BLaER1 treated with 17β-estradiol and CSF1 and Interleukin-3, amounts not matched to agents 10 nM and 100 nM (cell line): ENCODE results near the gene PTPN23.
"Not testable (repeated sequence)": the region's sequence is repeated elsewhere in the genome, so short reads cannot be mapped to it uniquely, and the experiment has no call there.

Experiments used
- H3K27ac ChIP-seq, 11 experiments: shearing (Covaris generic); formaldehyde crosslinking; 2 replicates each; pipeline ENCODE4 v1.8.1; 2022
- H3K27me3 ChIP-seq, 11 experiments: shearing (Covaris generic); formaldehyde crosslinking; 2 replicates each; pipeline ENCODE4 v1.8.1; 2022
- H3K36me3 ChIP-seq, 11 experiments: shearing (Covaris generic); formaldehyde crosslinking; 2 replicates each; pipeline ENCODE4 v1.8.1; 2022
- H3K4me1 ChIP-seq, 10 experiments: shearing (Covaris generic); formaldehyde crosslinking; 2 replicates each; pipeline ENCODE4 v1.8.1; 2022
- H3K4me2 ChIP-seq, 11 experiments: shearing (Covaris generic); formaldehyde crosslinking; 2 replicates each; pipeline ENCODE4 v1.8.1; 2022
- H3K4me3 ChIP-seq, 10 experiments: shearing (Covaris generic); formaldehyde crosslinking; 2 replicates each; pipeline ENCODE4 v1.8.1; 2022
- H3K9ac ChIP-seq, 11 experiments: shearing (Covaris generic); formaldehyde crosslinking; 2 replicates each; pipeline ENCODE4 v1.8.1; 2022
- H3K9me3 ChIP-seq, 11 experiments: shearing (Covaris generic); formaldehyde crosslinking; replicated peaks in 1 of 11; 2 replicates each; pipeline ENCODE4 v1.8.1; 2022
- H4K20me1 ChIP-seq, 11 experiments: shearing (Covaris generic); formaldehyde crosslinking; 2 replicates each; pipeline ENCODE4 v1.8.1; 2022
- Cebpa-rat ChIP-seq, 11 experiments: shearing (Covaris generic); IDR thresholded peaks; 2 replicates each; pipeline ENCODE4 v1.8.1; 2022

Gene PTPN23

GRCh38 chr3:47347217-47347801 is 33.5 kb upstream of the PTPN23 start:
- Histone ChIP-seq H3K27me3 (no peaks in the 10 kb centered on the region), H4K20me1 (peaks cover 0 to 36% (median 0%) of the 10 kb centered on the region in 11 experiments; a peak in 6 of 22 replicates), H3K36me3 (peaks cover 32 to 37% (median 35%) of the 10 kb centered on the region in 11 experiments), H3K4me3 (peak overlapping the region in 7 of 10 experiments; percentile 2 to 41 (median 18); a peak in 7 of 20 replicates), H3K4me2 (peak overlapping the region; percentile 71 to 95 (median 85)), H3K9ac (peak overlapping the region in 9 of 11 experiments; percentile 7 to 54 (median 38); a peak in 12 of 22 replicates), H3K9me3 (no peaks in the 10 kb centered on the region), H3K27ac (peak overlapping the region; percentile 27 to 81 (median 69); a peak in 20 of 22 replicates), H3K4me1 (peaks cover 34 to 53% (median 48%) of the 10 kb centered on the region in 10 experiments)
- TF ChIP-seq Cebpa-rat (IDR thresholded peaks at IDR 0.05), result peak in 6 of 11 experiments; percentile 45 to 82 (median 58); a peak in 7 of 22 replicates

DNA sequence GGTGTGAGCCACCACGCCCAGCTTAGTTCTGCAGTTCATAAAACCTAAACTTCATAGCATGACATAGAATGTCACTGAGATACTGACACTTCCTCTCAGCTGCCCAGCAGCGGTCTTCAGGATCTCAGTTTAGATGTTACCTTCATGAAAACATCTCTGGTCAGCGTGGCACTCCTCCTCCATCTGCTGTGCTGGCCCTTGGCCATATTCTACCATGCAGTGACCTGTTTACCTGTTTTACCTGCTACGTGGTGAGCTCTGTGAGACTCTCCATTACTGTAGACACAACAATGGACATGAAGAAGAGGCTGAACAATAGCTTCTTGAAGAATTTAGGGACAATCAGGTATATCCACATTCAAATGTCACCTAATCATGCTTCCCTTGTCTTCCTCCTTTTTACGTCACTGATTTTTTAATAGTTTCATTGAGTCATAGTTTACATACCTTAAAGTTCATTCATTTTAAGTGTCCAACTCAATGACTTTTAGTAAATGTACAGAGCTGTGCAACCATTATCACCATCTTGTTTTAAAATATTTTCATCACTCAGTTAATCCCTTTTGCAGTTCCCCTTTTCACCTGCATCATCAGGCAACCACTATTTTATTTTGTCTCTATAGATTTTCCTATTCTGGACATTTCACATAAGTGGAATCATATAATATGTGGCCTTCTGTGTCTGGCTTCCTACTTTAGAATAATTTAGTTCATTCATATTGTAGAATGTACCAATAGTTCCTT is 32.2 kb upstream of the PTPN23 start:
- peak overlapping the region in 7 of 11 experiments; percentile 81 to 95 (median 91); a peak in 13 of 22 replicates for H3K4me2 ChIP-seq
- H3K36me3 ChIP-seq, result peaks cover 20 to 26% (median 22%) of the 10 kb centered on the region in 11 experiments
- peaks cover 34 to 53% (median 46%) of the 10 kb centered on the region in 10 experiments for H3K4me1 ChIP-seq
- peak overlapping the region in 3 of 11 experiments; percentile 70 to 81 (median 74); a peak in 5 of 22 replicates for H3K27ac ChIP-seq
- H3K27me3 ChIP-seq, result no peaks in the 10 kb centered on the region
- H3K9me3 ChIP-seq, result no peaks in the 10 kb centered on the region
- H3K4me3 ChIP-seq, result no peak overlapping the region
- peaks cover 0 to 31% (median 0%) of the 10 kb centered on the region in 11 experiments; a peak in 6 of 22 replicates for H4K20me1 ChIP-seq
- no peak overlapping the region for H3K9ac ChIP-seq
- no peak for TF ChIP-seq Cebpa-rat (IDR thresholded peaks at IDR 0.05)

DNA sequence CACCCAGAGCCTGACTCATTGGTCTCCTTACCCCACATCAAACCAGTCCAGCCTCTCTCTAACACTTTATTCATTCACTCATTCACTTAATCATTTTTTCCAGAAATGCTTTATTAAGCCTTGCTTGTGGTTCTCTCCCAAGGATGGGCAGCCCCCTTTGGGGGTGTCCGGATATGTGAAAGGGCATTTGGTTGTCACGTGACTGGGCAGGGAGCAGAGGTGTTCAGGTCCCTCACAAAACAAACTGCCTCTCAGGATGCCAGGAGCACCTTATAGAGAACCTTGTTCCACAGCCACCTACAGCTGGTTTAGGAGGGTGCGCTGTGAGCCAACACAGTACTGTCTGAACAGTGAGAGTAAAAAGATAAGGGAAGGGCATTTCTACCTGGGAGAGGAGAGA is 25.8 kb upstream of the PTPN23 start:
- Histone ChIP-seq H3K9ac (no peak overlapping the region), H3K4me3 (no peak overlapping the region), H3K27me3 (no peaks in the 10 kb centered on the region), H3K27ac (no peak overlapping the region), H3K4me1 (no peaks in the 10 kb centered on the region), H3K4me2 (no peak overlapping the region), H4K20me1 (no peaks in the 10 kb centered on the region), H3K9me3 (peaks cover 25 to 43% (median 34%) of the 10 kb centered on the region in 11 experiments), H3K36me3 (peaks cover 0 to 10% (median 5%) of the 10 kb centered on the region in 11 experiments; a peak in 6 of 22 replicates)
- TF ChIP-seq Cebpa-rat (IDR thresholded peaks at IDR 0.05), result no peak

GRCh38 chr3:47356201-47356600 is 24.6 kb upstream of the PTPN23 start:
- H3K27ac ChIP-seq, result no peak overlapping the region
- TF ChIP-seq Cebpa-rat (IDR thresholded peaks at IDR 0.05), result no peak
- peaks cover 37 to 54% (median 46%) of the 10 kb centered on the region in 11 experiments for H3K9me3 ChIP-seq

GRCh38 chr3:47359323-47359722 is 21.5 kb upstream of the PTPN23 start:
- Histone ChIP-seq H3K27ac (no peak overlapping the region), H3K9me3 (peaks cover 47 to 73% (median 59%) of the 10 kb centered on the region in 11 experiments), H3K36me3 (peaks cover 0 to 11% (median 5%) of the 10 kb centered on the region in 11 experiments; a peak in 6 of 22 replicates), H3K4me3 (peak overlapping the region in 2 of 10 experiments; percentile 0 to 14; a peak in 2 of 20 replicates), H3K27me3 (no peaks in the 10 kb centered on the region), H3K4me2 (no peak overlapping the region), H3K4me1 (peaks cover 15 to 18% (median 16%) of the 10 kb centered on the region in 10 experiments), H3K9ac (no peak overlapping the region), H4K20me1 (no peaks in the 10 kb centered on the region)
- no peak for TF ChIP-seq Cebpa-rat (IDR thresholded peaks at IDR 0.05)

More at GRCh38 chr3:47356201-47356600, 24.6 kb upstream of the PTPN23 start:
- H3K9ac ChIP-seq, result no peak overlapping the region
- no peaks in the 10 kb centered on the region for H3K27me3 ChIP-seq
- H3K4me3 ChIP-seq, result no peak overlapping the region
- H3K4me2 ChIP-seq, result no peak overlapping the region
- H4K20me1 ChIP-seq, result no peaks in the 10 kb centered on the region
- H3K36me3 ChIP-seq, result peaks cover 0 to 11% (median 5%) of the 10 kb centered on the region in 11 experiments; a peak in 6 of 22 replicates
- no peaks in the 10 kb centered on the region for H3K4me1 ChIP-seq

DNA sequence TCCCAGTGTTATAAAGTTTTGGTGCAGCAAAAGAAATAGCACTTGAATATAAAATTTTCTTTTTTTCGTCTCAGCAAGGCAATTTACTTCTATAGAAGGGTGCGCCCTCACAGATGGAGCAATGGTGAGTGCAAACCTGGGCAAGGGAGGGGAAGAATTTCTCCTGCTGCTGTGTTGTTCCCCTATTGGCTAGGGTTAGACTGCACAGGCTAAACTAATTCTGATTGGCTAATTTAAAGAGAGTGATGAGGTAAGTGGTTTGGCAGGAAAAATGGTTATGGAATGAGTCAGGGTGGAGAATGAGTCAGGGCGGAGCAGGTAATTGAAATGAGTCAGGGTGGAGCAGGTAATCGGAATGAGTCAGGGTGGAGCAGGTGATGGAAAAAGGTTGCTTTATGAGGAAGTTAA is 20.7 kb upstream of the PTPN23 start:
- not testable (repeated sequence) for H3K4me3 ChIP-seq, H3K4me2 ChIP-seq, H4K20me1 ChIP-seq, H3K27ac ChIP-seq, H3K27me3 ChIP-seq, H3K9ac ChIP-seq
- Histone ChIP-seq H3K4me1 (peaks cover 15 to 18% (median 16%) of the 10 kb centered on the region in 10 experiments), H3K36me3 (peaks cover 0 to 11% (median 5%) of the 10 kb centered on the region in 11 experiments; a peak in 6 of 22 replicates), H3K9me3 (peaks cover 47 to 73% (median 59%) of the 10 kb centered on the region in 11 experiments)

DNA sequence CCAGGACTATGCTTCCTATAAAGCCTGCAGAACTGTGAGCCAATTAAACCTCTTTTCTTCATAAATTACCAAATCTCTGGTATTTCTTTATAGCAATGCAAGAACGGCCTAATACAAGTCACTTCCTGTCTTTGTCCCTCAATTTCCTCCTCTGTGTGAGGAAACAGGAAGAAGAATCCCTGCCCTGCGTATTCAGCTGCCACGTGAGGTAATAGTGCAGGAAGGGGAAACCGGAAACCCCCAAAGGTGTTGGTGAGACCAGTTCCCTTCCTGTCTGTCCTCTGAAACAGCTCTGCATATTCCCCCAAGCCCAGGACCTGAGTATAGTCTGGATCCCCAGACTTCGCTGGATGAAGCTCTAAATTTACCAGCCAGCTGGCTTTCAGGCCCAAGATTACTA is 18.1 kb upstream of the PTPN23 start:
- peak overlapping the region in 5 of 11 experiments; percentile 1 to 52 (median 27); a peak in 5 of 22 replicates for H3K9ac ChIP-seq
- peak in 3 of 11 experiments; percentile 9 to 67 (median 49); a peak in 3 of 22 replicates for TF ChIP-seq Cebpa-rat (IDR thresholded peaks at IDR 0.05)
- H4K20me1 ChIP-seq, result no peaks in the 10 kb centered on the region
- peaks cover 15 to 18% (median 16%) of the 10 kb centered on the region in 10 experiments for H3K4me1 ChIP-seq
- peak overlapping the region in 4 of 10 experiments; percentile 23 to 33 (median 25); a peak in 5 of 20 replicates for H3K4me3 ChIP-seq
- peak overlapping the region; percentile 31 to 77 (median 65) for H3K4me2 ChIP-seq
- no peaks in the 10 kb centered on the region for H3K27me3 ChIP-seq
- H3K9me3 ChIP-seq, result peaks cover 41 to 54% (median 50%) of the 10 kb centered on the region in 11 experiments
- peak overlapping the region in 10 of 11 experiments; percentile 41 to 75 (median 62); a peak in 20 of 22 replicates for H3K27ac ChIP-seq
- H3K36me3 ChIP-seq, result peaks cover 0 to 11% (median 5%) of the 10 kb centered on the region in 11 experiments; a peak in 6 of 22 replicates

DNA sequence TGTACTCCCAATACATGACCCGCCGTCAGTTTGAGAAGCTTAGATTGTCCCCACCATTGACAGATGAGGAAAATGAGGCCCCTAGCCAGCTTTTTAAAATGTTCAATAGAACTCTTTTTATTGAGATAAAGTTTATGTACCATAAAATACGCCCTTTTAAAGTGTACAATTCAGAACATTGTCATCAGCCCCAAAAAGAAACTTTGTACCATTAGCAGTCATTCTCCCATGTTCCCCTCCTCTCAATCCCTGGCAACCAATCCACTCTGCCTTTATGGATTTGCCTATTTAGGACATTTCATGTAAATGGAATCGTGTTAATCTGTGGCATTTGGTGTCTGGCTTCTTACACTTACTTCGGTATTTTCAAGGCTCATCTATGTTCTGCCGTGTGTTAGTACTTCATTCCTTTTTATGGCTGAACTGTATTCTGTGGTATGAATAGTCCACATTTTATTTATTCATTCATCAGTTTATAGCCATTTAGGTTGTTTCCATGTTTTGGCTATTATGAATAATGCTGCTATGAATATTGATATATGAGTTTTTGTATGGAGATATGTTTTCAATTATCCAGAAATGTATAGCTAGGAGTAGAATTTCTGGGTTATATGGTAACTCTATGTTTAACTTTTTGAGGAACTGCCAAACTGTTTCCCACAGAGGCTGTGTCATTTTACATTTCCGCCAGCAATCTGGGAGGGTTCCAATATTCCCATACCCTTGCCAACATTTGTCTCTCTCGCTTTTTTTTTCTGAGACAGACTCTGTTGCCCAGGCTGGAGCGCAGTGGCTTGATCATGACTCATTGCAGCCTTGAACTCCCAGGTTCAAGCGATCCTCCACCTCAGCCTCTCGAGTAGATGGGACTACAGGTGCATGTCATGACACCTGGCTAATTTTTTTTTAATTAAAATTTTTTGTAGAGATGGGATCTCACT is 15.3 kb upstream of the PTPN23 start:
- peaks cover 15 to 26% (median 21%) of the 10 kb centered on the region in 10 experiments for H3K4me1 ChIP-seq
- H3K36me3 ChIP-seq, result no peaks in the 10 kb centered on the region
- no peaks in the 10 kb centered on the region for H3K27me3 ChIP-seq
- no peak overlapping the region for H3K9ac ChIP-seq
- TF ChIP-seq Cebpa-rat (IDR thresholded peaks at IDR 0.05), result no peak
- no peak overlapping the region for H3K4me3 ChIP-seq
- peaks cover 14 to 26% (median 22%) of the 10 kb centered on the region in 11 experiments for H3K9me3 ChIP-seq
- no peak overlapping the region for H3K4me2 ChIP-seq
- H4K20me1 ChIP-seq, result no peaks in the 10 kb centered on the region
- H3K27ac ChIP-seq, result no peak overlapping the region
